Liver (tissue), 9 donors: ENCODE results near the gene SUCO. TPM values are rescaled to one million over a fixed set of nuclear protein-coding genes. Genes with fewer than 3 reads are reported as not detected.

ENCODE experiments used
- DNase-seq: peaks from one replicate; pipeline ENCODE4 v3.0.0-alpha.2; 2017; ENCODE audit warnings: low spot score
- H3K27ac ChIP-seq, 2 donors: one replicate each; pipeline ENCODE4 v1.7.0; 2013; ENCODE audit warnings: inconsistent platforms in 2 of 2, low read length in 2 of 2, control low read depth in 1 of 2, low read depth in 1 of 2, mild to moderate bottlenecking in 1 of 2
- H3K27me3 ChIP-seq, 4 donors: one replicate each; pipeline versions ENCODE4 v1.6.1 to v1.7.0; 2013; ENCODE audit warnings: low read length in 3 of 4, inconsistent platforms in 1 of 4, mild to moderate bottlenecking in 1 of 4, moderate library complexity in 1 of 4; ENCODE audit not compliant: control insufficient read depth in 4 of 4, insufficient read depth in 4 of 4
- H3K36me3 ChIP-seq, 4 donors: one replicate each; pipeline versions ENCODE4 v1.6.1 to v1.7.0; 2013; ENCODE audit warnings: low read length in 3 of 4, mild to moderate bottlenecking in 3 of 4, low read depth in 1 of 4, moderate library complexity in 1 of 4; ENCODE audit not compliant: control insufficient read depth in 4 of 4, insufficient read depth in 3 of 4
- H3K4me1 ChIP-seq, 4 donors: one replicate each; pipeline versions ENCODE4 v1.6.1 to v1.7.0; 2013; ENCODE audit warnings: low read length in 3 of 4, mild to moderate bottlenecking in 3 of 4, moderate library complexity in 1 of 4; ENCODE audit not compliant: control insufficient read depth in 4 of 4, insufficient read depth in 4 of 4
- H3K4me3 ChIP-seq, 3 donors: one replicate each; pipeline versions ENCODE4 v1.6.1 to v1.7.0; 2013; ENCODE audit warnings: low read length in 3 of 3, control low read depth in 1 of 3, low read depth in 1 of 3, mild to moderate bottlenecking in 1 of 3
- H3K9ac ChIP-seq, 2 donors: one replicate each; pipeline ENCODE4 v1.7.0; 2013; ENCODE audit warnings: low read length in 2 of 2, mild to moderate bottlenecking in 2 of 2, moderate library complexity in 2 of 2, control low read depth in 1 of 2, low read depth in 1 of 2
- H3K9me3 ChIP-seq, 4 donors: one replicate each; pipeline versions ENCODE4 v1.6.1 to v1.7.0; 2013; ENCODE audit warnings: low read length in 3 of 4; ENCODE audit not compliant: control insufficient read depth in 4 of 4
- CTCF ChIP-seq: fragments of 150-350 bp; IDR thresholded peaks from 2 replicates; pipeline ENCODE4 v1.5.1; 2017; ENCODE audit warnings: improper control_type of control experiment, low read depth, low read length; ENCODE audit not compliant: missing input control
- EGR1 ChIP-seq, 2 donors: IDR thresholded peaks; 2 replicates each; pipeline ENCODE4 v1.6.1; 2016 to 2018; ENCODE audit warnings: antibody characterized with exemption in 2 of 2, low read depth in 2 of 2
- FOXA2 ChIP-seq: IDR thresholded peaks from 2 replicates; pipeline ENCODE4 v1.6.1; 2016; ENCODE audit warnings: antibody characterized with exemption
- GABPA ChIP-seq, 2 donors: IDR thresholded peaks in 1 of 2; conservative IDR thresholded peaks in 1 of 2; 2 replicates each; pipeline ENCODE4 v1.6.1; 2016; ENCODE audit warnings: antibody characterized with exemption in 2 of 2, mild to moderate bottlenecking in 1 of 2, moderate library complexity in 1 of 2
- HNF4G ChIP-seq: IDR thresholded peaks from 2 replicates; pipeline ENCODE4 v1.6.1; 2016; ENCODE audit warnings: antibody characterized with exemption
- JUND ChIP-seq, 2 donors: IDR thresholded peaks; 2 replicates each; pipeline ENCODE4 v1.6.1; 2016; ENCODE audit warnings: antibody characterized with exemption in 2 of 2
- MAX ChIP-seq: IDR thresholded peaks from 2 replicates; pipeline ENCODE4 v1.6.1; 2016; ENCODE audit warnings: antibody characterized with exemption
- NR2F2 ChIP-seq: IDR thresholded peaks from 2 replicates; pipeline ENCODE4 v1.6.1; 2016; ENCODE audit warnings: antibody characterized with exemption
- RAD21 ChIP-seq, 2 donors: IDR thresholded peaks; 2 replicates each; pipeline ENCODE4 v1.6.1; 2016; ENCODE audit warnings: antibody characterized with exemption in 2 of 2, mild to moderate bottlenecking in 2 of 2
- REST ChIP-seq: IDR thresholded peaks from 2 replicates; pipeline ENCODE4 v1.6.1; 2016; ENCODE audit warnings: antibody characterized with exemption, mild to moderate bottlenecking
- RXRA ChIP-seq, 2 donors: IDR thresholded peaks; 2 replicates each; pipeline ENCODE4 v1.6.1; 2017 to 2018; ENCODE audit warnings: antibody characterized with exemption in 2 of 2, mild to moderate bottlenecking in 1 of 2
- SP1 ChIP-seq: IDR thresholded peaks from 2 replicates; pipeline ENCODE4 v1.6.1; 2018; ENCODE audit warnings: antibody characterized with exemption, mild to moderate bottlenecking
- TAF1 ChIP-seq: conservative IDR thresholded peaks from 2 replicates; pipeline ENCODE4 v1.6.1; 2016; ENCODE audit warnings: antibody characterized with exemption, mild to moderate bottlenecking
- YY1 ChIP-seq: IDR thresholded peaks from 2 replicates; pipeline ENCODE4 v1.6.1; 2016; ENCODE audit warnings: antibody characterized with exemption, mild to moderate bottlenecking
- WGBS: extraction: QIAGEN DNeasy Blood & Tissue Kit; methylation state at CpG from one replicate; pipeline ENCODE4 v1.1.7; 2013; 5-methylcytosine and 5-hydroxymethylcytosine counted together
- polyA plus RNA-seq, 2 donors: library from polyadenylated mRNA; stranded (reverse) in 1 of 2; unstranded in 1 of 2; fragments of 200-250 nt in 1 of 2; fragments of >200 nt in 1 of 2; fragmentation: Nextera tagmentation in 1 of 2; extraction: Ambion mirVana in 1 of 2; gene quantifications; one replicate each; pipeline versions ENCODE4 v1.2.1 to v1.2.3, GENCODE V29; 2013 to 2015
- total RNA-seq, 2 donors: library from RNA; depleted of rRNA; stranded (reverse); fragments of >200 nt; gene quantifications; one replicate each; pipeline ENCODE4 v1.2.3, GENCODE V29; 2014
- donor health status: healthy.
- donor health status: healthy.
- donor health status: healthy.
- donor health status: healthy.
- donor health status: healthy.

SUCO gene
- total and polyA plus RNA-seq, 4 donors, result 2.8 to 38.1 (median 8.5) TPM

- Histone ChIP-seq H3K9me3 (no peaks in the 10 kb centered on the region), H3K27ac (no peak overlapping the region), H3K4me3 (no peak overlapping the region), H3K9ac (no peak overlapping the region), H3K4me1 (no peaks in the 10 kb centered on the region), H3K27me3 (no peaks in the 10 kb centered on the region), H3K36me3 (peaks cover 1 to 11% (median 8%) of the 10 kb centered on the region in 4 donors)
- DNase-seq, result no peak
- 83% methylated on average over 1 of the region's 1 CpG for WGBS
- TF ChIP-seq RXRA (IDR thresholded peaks at IDR 0.05), result no peak
- no peak for TF ChIP-seq GABPA (IDR thresholded peaks at IDR 0.05 in 1 of 2, conservative IDR thresholded peaks at IDR 0.05 in 1 of 2)
- no peak for TF ChIP-seq MAX
- TF ChIP-seq EGR1 (IDR thresholded peaks at IDR 0.05; ENCODE audit: low read depth in 2 of 2), result no peak
- no peak for TF ChIP-seq FOXA2
- no peak for TF ChIP-seq TAF1
- no peak for TF ChIP-seq NR2F2
- no peak for TF ChIP-seq YY1
- no peak for TF ChIP-seq SP1
- no peak for TF ChIP-seq HNF4G
Observed at GRCh38 chr1:172578586-172578985, 45.6 kb downstream of the SUCO start.

GRCh38 chr1:172581273-172581672 lies 48.3 kb downstream of the SUCO start:
- H3K36me3 ChIP-seq, result peaks cover 0 to 11% (median 4%) of the 10 kb centered on the region in 4 donors
- TF ChIP-seq REST (no peak), HNF4G (no peak), TAF1 (no peak), CTCF (no peak), EGR1 (IDR thresholded peaks at IDR 0.05; ENCODE audit: low read depth in 2 of 2) (no peak), YY1 (no peak), FOXA2 (no peak), JUND (IDR thresholded peaks at IDR 0.05) (no peak), MAX (no peak), RXRA (IDR thresholded peaks at IDR 0.05) (no peak), GABPA (IDR thresholded peaks at IDR 0.05 in 1 of 2, conservative IDR thresholded peaks at IDR 0.05 in 1 of 2) (no peak), RAD21 (IDR thresholded peaks at IDR 0.05) (no peak), NR2F2 (no peak)
- no peak overlapping the region for H3K9ac ChIP-seq
- no peak overlapping the region for H3K4me3 ChIP-seq
- no peaks in the 10 kb centered on the region for H3K27me3 ChIP-seq
- H3K9me3 ChIP-seq, result no peaks in the 10 kb centered on the region
- DNase-seq, result no peak
- H3K27ac ChIP-seq, result no peak overlapping the region
- H3K4me1 ChIP-seq, result no peaks in the 10 kb centered on the region
